ENCODE measurements around the gene DPEP2.
"Not testable (repeated sequence)": the region's sequence is repeated elsewhere in the genome, so short reads cannot be mapped to it uniquely, and the experiment has no call there.

The DPEP2 gene

DNA sequence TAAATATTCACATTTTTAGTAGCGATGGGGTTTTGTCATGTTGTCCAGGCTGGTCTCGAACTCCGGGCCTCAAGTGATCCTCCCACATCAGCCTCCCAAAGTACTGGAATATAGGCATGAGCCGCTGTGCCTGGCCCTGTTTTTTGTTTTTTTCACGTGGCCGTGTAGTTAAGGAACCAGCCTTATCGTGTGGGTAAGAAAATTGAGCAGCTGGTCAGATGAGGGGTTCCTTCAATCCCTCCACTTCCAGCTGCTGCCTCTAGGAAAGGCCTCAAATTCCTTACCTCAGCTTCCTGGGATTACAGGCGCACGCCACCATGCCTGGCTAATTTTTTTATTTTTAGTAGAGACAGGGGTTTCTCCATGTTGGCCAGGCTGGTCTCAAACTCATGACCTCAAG is 5.9 kb upstream of the DPEP2 start:
- DNase-seq (ENCODE audit: low spot score) = no peak

- DNase-seq (ENCODE audit: low spot score) = no peak
Observed at GRCh38 chr16:68003031-68003430, 3.7 kb upstream of the DPEP2 start.

GRCh38 chr16:68000450-68000849 is 1.2 kb upstream of the DPEP2 start:
- no peak for DNase-seq (ENCODE audit: low spot score)

DNA sequence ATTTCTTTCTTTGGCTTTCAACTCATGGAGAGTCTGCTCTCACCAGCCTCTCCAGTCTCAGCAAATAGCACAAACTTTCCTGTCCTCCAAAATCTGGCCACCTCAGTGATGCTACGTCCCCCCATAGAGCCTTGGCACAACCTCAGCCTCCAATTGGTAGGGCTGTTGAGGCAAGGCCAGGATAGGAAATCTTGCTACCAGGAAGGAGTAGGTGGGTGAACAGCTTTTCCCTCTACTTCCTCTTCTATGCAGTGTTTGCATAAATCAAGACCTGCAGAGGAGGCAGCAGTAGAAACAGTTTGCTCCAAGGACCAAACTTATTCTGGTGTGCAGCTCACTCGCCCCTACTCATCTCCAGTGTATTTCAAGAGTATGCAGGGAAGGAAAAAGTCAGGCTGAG is 701 bp upstream of the DPEP2 start:
- no peak for DNase-seq (ENCODE audit: low spot score)

DNA sequence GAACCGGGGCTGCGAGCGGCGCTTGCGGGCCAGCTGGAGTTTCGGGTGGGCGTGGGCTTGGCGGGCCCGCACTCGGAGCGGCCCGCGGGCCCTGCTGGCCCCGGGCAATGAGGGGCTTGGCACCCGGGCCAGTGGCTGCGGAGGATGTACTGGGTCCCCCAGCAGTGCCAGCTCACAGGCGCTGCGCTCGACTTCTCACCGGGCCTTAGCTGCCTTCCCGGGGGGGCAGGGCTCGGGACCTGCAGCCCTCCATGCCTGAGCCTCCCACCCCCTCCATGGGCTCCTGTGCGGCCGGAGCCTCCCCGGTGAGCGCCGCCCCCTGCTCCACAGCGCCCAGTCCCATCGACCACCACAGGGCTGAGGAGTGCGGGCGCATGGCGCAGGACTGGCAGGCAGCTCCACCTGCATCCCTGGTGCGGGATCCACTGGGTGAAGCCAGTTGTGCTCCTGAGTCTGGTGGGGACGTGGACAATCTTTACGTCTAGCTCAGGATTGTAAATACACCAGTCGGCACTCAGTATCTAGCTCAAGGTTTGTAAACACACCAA is 979 bp downstream of the DPEP2 start:
- not testable (repeated sequence) for DNase-seq (ENCODE audit: low spot score)

- DNase-seq (ENCODE audit: low spot score) = no peak
Observed at GRCh38 chr16:67996666-67997065, 2.6 kb downstream of the DPEP2 start.

DNA sequence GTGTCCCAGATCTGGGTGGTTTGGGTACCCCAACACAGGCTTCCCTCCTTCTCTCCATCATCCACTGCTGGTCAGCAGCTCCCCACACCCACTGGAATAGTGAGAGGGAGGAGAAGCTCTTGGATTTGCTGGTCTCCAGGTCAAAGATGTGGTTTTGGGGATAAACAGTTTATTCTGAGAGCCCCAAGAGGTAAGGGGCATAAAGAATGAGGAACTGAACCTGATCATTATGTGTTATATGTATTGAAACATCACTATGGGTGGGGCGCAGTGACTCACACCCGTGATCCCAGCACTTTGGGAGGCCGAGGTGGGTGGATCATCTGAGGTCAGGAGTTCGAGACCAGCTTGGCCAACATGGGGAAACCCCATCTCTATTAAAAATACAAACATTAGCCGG is 3.9 kb downstream of the DPEP2 start:
- DNase-seq (ENCODE audit: low spot score) = no peak

DNA sequence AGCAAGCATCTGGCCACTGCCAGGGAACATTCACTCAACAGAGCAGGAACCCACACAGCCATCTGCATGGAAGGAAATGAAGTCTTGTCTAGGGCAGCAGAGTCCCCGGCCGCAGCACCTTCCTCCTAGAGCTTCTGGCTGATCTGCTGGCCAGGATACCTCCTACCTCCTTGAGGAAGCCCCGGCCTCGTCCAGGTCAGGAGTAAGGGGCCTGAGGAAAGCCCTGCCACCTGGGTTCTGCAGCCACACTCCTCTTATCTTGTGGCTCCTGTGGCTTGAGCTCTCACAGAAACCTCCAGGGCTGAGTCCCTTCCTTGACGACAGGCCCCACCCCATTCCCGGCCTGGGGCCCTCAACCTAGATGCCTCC is 5.3 kb downstream of the DPEP2 start:
- not testable (repeated sequence) for DNase-seq (ENCODE audit: low spot score)

GRCh38 chr16:67993207-67994039 is 5.9 kb downstream of the DPEP2 start:
- peak; percentile 89 for DNase-seq (ENCODE audit: low spot score)

DNA sequence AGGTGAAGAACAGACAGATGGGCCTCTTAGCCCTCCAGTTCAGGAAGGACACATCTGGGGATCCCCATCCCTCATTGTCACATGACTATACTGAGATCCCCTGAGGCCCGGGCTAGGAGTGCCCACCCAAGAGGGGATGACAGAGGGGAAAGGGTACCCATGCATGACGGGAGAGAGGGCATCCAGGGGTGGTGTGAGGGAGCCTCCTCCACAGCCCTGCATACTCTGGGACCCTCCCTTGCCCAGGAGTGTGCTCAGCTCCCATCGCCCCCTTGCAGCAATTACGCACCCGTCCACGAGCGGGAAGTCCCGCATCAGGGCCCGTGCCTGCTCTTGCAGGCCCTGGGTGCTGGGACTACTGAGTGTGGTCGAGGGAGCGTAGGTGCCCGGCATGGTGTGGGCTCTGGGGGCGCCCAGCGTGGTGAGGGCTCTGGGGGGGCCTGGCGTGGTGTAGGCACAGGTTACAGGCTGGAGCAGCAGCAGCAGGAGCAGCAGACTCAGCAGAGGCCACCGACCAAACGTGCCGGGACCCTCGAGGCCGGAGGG is 6.5 kb downstream of the DPEP2 start:
- no peak for DNase-seq (ENCODE audit: low spot score)

- DNase-seq (ENCODE audit: low spot score) = no peak
Observed at GRCh38 chr16:67990018-67990386, 9.3 kb downstream of the DPEP2 start.

GRCh38 chr16:67989322-67990017 is 9.8 kb downstream of the DPEP2 start:
- no peak for DNase-seq (ENCODE audit: low spot score)

DNA sequence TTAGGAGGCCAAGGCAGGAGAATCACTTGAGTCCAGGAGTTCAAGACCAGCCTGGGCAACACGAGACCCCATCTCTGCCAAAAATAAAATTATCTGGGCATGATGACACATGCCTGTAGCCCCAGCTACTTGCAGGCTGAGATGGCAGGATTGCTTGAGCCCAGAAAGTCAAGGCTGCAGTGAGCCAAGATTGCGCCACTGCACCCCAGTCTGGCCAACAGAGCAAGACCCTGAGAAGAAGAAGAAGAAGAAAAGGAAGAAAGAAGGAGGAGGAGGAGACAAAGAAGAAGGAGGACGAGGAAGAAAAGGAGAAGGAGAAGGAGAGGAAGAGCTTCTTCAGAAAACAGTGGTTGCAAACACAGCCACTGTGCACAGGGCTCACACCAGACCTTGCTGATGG is 10.6 kb downstream of the DPEP2 start:
- no peak for DNase-seq (ENCODE audit: low spot score)

GRCh38 chr16:67987460-67988160 is 11.7 kb downstream of the DPEP2 start:
- DNase-seq (ENCODE audit: low spot score) = no peak

- DNase-seq (ENCODE audit: low spot score) = no peak
Observed at GRCh38 chr16:67986949-67987348, 12.3 kb downstream of the DPEP2 start.

- DNase-seq (ENCODE audit: low spot score) = no peak
Observed at GRCh38 chr16:67982011-67982696, 17.1 kb downstream of the DPEP2 start.

- no peak for DNase-seq (ENCODE audit: low spot score)
Observed at GRCh38 chr16:67979955-67980678, 19.2 kb downstream of the DPEP2 start, which contains the start of gene DPEP3. Gene DPEP3 (minus strand): TSS chr16:67980499. CDS start chr16:67980380, 119 bp downstream.

DNA sequence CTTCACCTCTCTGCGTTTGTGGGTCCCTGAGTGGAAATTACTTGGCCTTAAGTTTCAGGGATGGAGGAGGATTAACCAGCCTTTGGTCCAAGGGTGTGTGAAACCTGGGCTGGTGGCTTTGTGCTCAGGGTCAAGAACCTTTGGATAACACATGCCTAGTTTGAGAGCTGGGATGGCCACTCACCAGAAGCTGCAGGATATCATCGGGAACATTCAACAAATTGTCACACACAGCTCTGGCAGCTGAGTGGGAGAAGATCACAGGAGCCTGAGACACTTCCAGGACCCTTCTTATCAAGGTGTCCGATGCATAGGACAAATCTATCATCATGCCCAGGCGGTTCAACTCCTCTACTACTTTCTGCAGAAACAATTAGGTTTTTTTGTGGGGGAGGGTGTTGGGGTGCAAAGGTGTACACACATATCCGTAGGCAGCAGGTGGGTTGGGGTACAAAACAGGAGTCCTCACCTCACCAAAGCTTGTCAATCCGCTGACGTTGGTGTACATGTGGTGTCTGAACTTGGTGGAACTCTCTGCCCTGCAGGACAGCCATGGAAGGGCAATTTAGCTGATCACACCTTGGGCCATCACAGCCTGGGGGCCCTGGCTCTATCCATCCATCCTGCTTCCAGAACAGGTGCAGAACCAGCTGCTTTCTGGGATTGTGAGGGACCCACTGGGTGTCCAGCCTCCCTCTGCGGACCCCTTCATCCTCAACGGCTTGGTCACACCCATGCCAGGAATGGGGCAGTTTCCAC is 21.6 kb downstream of the DPEP2 start:
- DNase-seq (ENCODE audit: low spot score) = no peak

DNA sequence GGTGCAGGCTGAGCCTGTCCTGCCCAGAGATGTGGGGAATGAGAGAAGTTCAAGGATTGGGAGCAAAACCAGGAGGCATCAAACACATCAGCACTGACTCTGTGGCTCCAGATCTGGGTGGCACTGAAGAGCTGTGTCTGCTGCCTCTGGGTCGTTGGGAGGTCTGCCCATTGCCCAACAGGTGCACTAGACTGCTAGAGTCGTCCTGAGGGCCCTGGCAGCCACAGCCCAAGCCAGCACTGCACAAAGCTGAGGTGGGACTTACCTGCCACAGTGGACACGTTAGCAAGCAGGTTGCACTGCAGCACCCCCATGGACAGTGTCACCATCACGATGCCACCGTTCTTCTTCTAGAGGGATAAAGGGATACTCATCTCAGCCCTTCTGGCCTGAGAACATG is 22.3 kb downstream of the DPEP2 start:
- no peak for DNase-seq (ENCODE audit: low spot score)

- DNase-seq (ENCODE audit: low spot score) = no peak
Observed at GRCh38 chr16:67976205-67976604, 23.1 kb downstream of the DPEP2 start.

Data from AG08395 (cell line).